WTC11 (cell line): Measurements from ENCODE around the gene CDK5. TPM values are rescaled to one million over a fixed set of nuclear protein-coding genes. Genes with fewer than 3 reads are reported as not detected.

Experiments used
- ATAC-seq: fragments of 200-7000 bp; cut with Tn5 transposase; 2 replicates; pipeline ENCODE4 v1.10.0; 2021; ENCODE audit warnings: mild to moderate bottlenecking, moderate library complexity
- CTCF ChIA-PET: fragments of 300-600 bp; sonication (Branson Sonifier 250); formaldehyde crosslinking; loops from one replicate; lab custom pipeline; 2021; ENCODE audit warnings: antibody characterized with exemption; lab: Charles Lee
- POLR2A ChIA-PET: fragments of 350-600 bp; sonication (Branson Sonifier 250); formaldehyde crosslinking; loops from one replicate; lab custom pipeline; 2021; ENCODE audit warnings: antibody characterized with exemption; lab: Charles Lee
- DNase-seq: peaks from one replicate; pipeline ENCODE4 v3.0.0; 2021; ENCODE audit warnings: low spot score
- H3K27ac Mint-ChIP-seq: 2 replicates; pipeline ENCODE4 v1.8.0; 2021; ENCODE audit warnings: mixed read lengths
- H3K27me3 Mint-ChIP-seq: 2 replicates; pipeline ENCODE4 v1.8.0; 2021; ENCODE audit warnings: low read depth, mild to moderate bottlenecking, moderate library complexity, mixed read lengths
- H3K36me3 Mint-ChIP-seq: 2 replicates; pipeline ENCODE4 v1.8.0; 2021; ENCODE audit warnings: mixed read lengths
- H3K4me1 Mint-ChIP-seq: 2 replicates; pipeline ENCODE4 v1.8.0; 2022; ENCODE audit warnings: mixed read lengths
- H3K4me3 Mint-ChIP-seq: 2 replicates; pipeline ENCODE4 v1.8.0; 2021; ENCODE audit warnings: mild to moderate bottlenecking, moderate library complexity, mixed read lengths
- H3K9me3 Mint-ChIP-seq: 2 replicates; pipeline ENCODE4 v1.8.0; 2021; ENCODE audit warnings: mixed read lengths
- AR ChIP-seq: fragments of 250-450 bp; sonication (Bioruptor Pico); IDR thresholded peaks from 2 replicates; pipeline ENCODE4 v1.9.0; 2021; ENCODE audit warnings: mild to moderate bottlenecking
- ATF3 ChIP-seq: sonication (generic); formaldehyde crosslinking; conservative IDR thresholded peaks from 2 replicates; pipeline ENCODE4 v1.8.1; 2022; ENCODE audit warnings: mild to moderate bottlenecking, missing genetic modification reagents
- CREB1 ChIP-seq: sonication (generic); formaldehyde crosslinking; IDR thresholded peaks from 2 replicates; pipeline ENCODE4 v1.8.0; 2023; ENCODE audit warnings: mild to moderate bottlenecking, missing genetic modification reagents
- E2F1 ChIP-seq: sonication (generic); formaldehyde crosslinking; IDR thresholded peaks from 2 replicates; pipeline ENCODE4 v1.8.0; 2022; ENCODE audit warnings: mild to moderate bottlenecking, missing genetic modification reagents
- E2F5 ChIP-seq: sonication (generic); formaldehyde crosslinking; IDR thresholded peaks from 2 replicates; pipeline ENCODE4 v1.8.1; 2022; ENCODE audit warnings: mild to moderate bottlenecking, moderate library complexity, missing genetic modification reagents
- ETV6 ChIP-seq: sonication (generic); formaldehyde crosslinking; IDR thresholded peaks from 2 replicates; pipeline ENCODE4 v1.8.1; 2022; ENCODE audit warnings: mild to moderate bottlenecking, missing genetic modification reagents
- GABPB1 ChIP-seq: sonication (generic); formaldehyde crosslinking; IDR thresholded peaks from 2 replicates; pipeline ENCODE4 v1.8.1; 2023; ENCODE audit warnings: mild to moderate bottlenecking, missing genetic modification reagents
- GRHL2 ChIP-seq: fragments of 250-450 bp; sonication (Bioruptor Pico); IDR thresholded peaks from 2 replicates; pipeline ENCODE4 v1.8.0; 2022; ENCODE audit warnings: mild to moderate bottlenecking, moderate library complexity; ENCODE audit not compliant: insufficient replicate concordance, severe bottlenecking
- HMGA2 ChIP-seq: fragments of 250-450 bp; sonication (Bioruptor Pico); IDR thresholded peaks from 2 replicates; pipeline ENCODE4 v1.4.0; 2021; ENCODE audit warnings: mild to moderate bottlenecking, moderate library complexity
- IRF2 ChIP-seq: sonication (generic); formaldehyde crosslinking; IDR thresholded peaks from 2 replicates; pipeline ENCODE4 v1.8.0; 2022; ENCODE audit warnings: low read depth, missing genetic modification reagents, borderline replicate concordance
- JUN ChIP-seq: sonication (generic); formaldehyde crosslinking; IDR thresholded peaks from 2 replicates; pipeline ENCODE4 v1.8.0; 2023; ENCODE audit warnings: mild to moderate bottlenecking, missing genetic modification reagents
- MLX ChIP-seq: sonication (generic); formaldehyde crosslinking; IDR thresholded peaks from 2 replicates; pipeline ENCODE4 v1.8.1; 2023; ENCODE audit warnings: mild to moderate bottlenecking, missing genetic modification reagents, moderate library complexity
- NFE2L1 ChIP-seq: sonication (generic); formaldehyde crosslinking; IDR thresholded peaks from 2 replicates; pipeline ENCODE4 v1.8.1; 2023; ENCODE audit warnings: missing genetic modification reagents
- NR3C1 ChIP-seq: sonication (generic); formaldehyde crosslinking; conservative IDR thresholded peaks from 2 replicates; pipeline ENCODE4 v1.8.1; 2023; ENCODE audit warnings: low read depth, mild to moderate bottlenecking, missing genetic modification reagents
- PRDM15 ChIP-seq: sonication (generic); formaldehyde crosslinking; IDR thresholded peaks from 2 replicates; pipeline ENCODE4 v1.8.0; 2022; ENCODE audit warnings: missing genetic modification reagents
- RORB ChIP-seq: fragments of 250-450 bp; sonication (Bioruptor Pico); IDR thresholded peaks from 2 replicates; pipeline ENCODE4 v1.9.0; 2021; ENCODE audit warnings: mild to moderate bottlenecking
- SMAD3 ChIP-seq: sonication (generic); formaldehyde crosslinking; IDR thresholded peaks from 2 replicates; pipeline ENCODE4 v1.8.0; 2022; ENCODE audit warnings: missing genetic modification reagents, mild to moderate bottlenecking, borderline replicate concordance
- ZNF317 ChIP-seq: sonication (generic); formaldehyde crosslinking; IDR thresholded peaks from 2 replicates; pipeline ENCODE4 v1.8.1; 2023; ENCODE audit warnings: low read depth, mild to moderate bottlenecking, moderate library complexity, missing genetic modification reagents, borderline replicate concordance
- ZNF416 ChIP-seq: fragments of 250-450 bp; sonication (Bioruptor Pico); IDR thresholded peaks from 2 replicates; pipeline ENCODE4 v1.9.0; 2021; ENCODE audit warnings: mild to moderate bottlenecking, inconsistent platforms
- ZNF425 ChIP-seq: fragments of 250-450 bp; sonication (Bioruptor Pico); conservative IDR thresholded peaks from 2 replicates; pipeline ENCODE4 v1.9.0; 2021; ENCODE audit warnings: mild to moderate bottlenecking
- ZSCAN18 ChIP-seq: fragments of 250-450 bp; sonication (Bioruptor Pico); IDR thresholded peaks from 2 replicates; pipeline ENCODE4 v2.1.2; 2022; ENCODE audit warnings: mild to moderate bottlenecking, moderate library complexity
- total RNA-seq: library from RNA; stranded (reverse); gene quantifications from 3 replicates; pipeline ENCODE4 v1.2.3, GENCODE V29; 2021

CDK5 gene
- total RNA-seq, 1 experiment from 2014 or later, result 27.8 TPM

GRCh38 chr7:151034312-151035025, 23.2 kb downstream of the CDK5 start:
- ChIA-PET CTCF (interaction anchor here (4.4 kb wide), 1 partner anchor 17 kb away, joined by 32 read pairs; no protein-coding TSS in a partner anchor), POLR2A (no interaction called here)
- Mint-ChIP-seq H3K36me3 (no peaks in the 10 kb centered on the region), H3K4me1 (no peaks in the 10 kb centered on the region), H3K4me3 (no peak overlapping the region), H3K27ac (no peak overlapping the region), H3K9me3 (no peaks in the 10 kb centered on the region), H3K27me3 (no peaks in the 10 kb centered on the region)
- DNase-seq (no peak), ATAC-seq (no peak)
- TF ChIP-seq ZNF317 (CRISPR knock-in tag), result no peak

GRCh38 chr7:151033864-151034249, 23.8 kb downstream of the CDK5 start:
- no peaks in the 10 kb centered on the region for H3K36me3 Mint-ChIP-seq
- ChIA-PET CTCF (interaction anchor here (1.3 to 4.4 kb wide), 3 partner anchors 16 to 77 kb away, joined by 4 to 32 read pairs (median 15); no protein-coding TSS in a partner anchor), POLR2A (no interaction called here)
- DNase-seq (no peak), ATAC-seq (no peak)
- TF ChIP-seq CREB1 (CRISPR knock-in tag) (no peak), ETV6 (CRISPR knock-in tag) (no peak), SMAD3 (CRISPR knock-in tag) (no peak), ZNF416 (no peak), PRDM15 (no peak), JUN (CRISPR knock-in tag) (no peak), ATF3 (CRISPR knock-in tag) (no peak), AR (CRISPR knock-in tag) (no peak), ZSCAN18 (CRISPR knock-in tag) (no peak), HMGA2 (CRISPR knock-in tag) (no peak), E2F5 (CRISPR knock-in tag) (no peak), GRHL2 (CRISPR knock-in tag) (no peak), MLX (no peak), RORB (CRISPR knock-in tag) (no peak), NR3C1 (CRISPR knock-in tag) (no peak), IRF2 (CRISPR knock-in tag) (no peak), GABPB1 (CRISPR knock-in tag) (no peak), E2F1 (CRISPR knock-in tag) (no peak), NFE2L1 (no peak), ZNF425 (CRISPR knock-in tag) (no peak)
- H3K4me3 Mint-ChIP-seq, result no peak overlapping the region
- H3K27me3 Mint-ChIP-seq, result no peaks in the 10 kb centered on the region
- H3K4me1 Mint-ChIP-seq, result peaks cover 4% of the 10 kb centered on the region
- no peak overlapping the region for H3K27ac Mint-ChIP-seq
- no peaks in the 10 kb centered on the region for H3K9me3 Mint-ChIP-seq
